HG02852 (cell line): Measurements from ENCODE around the gene ZNF814.
"Not testable (repeated sequence)": the region's sequence is repeated elsewhere in the genome, so short reads cannot be mapped to it uniquely, and the experiment has no call there.

Source experiments
- ATAC-seq: cut with Tn5 transposase; IDR thresholded peaks from one replicate; pipeline ENCODE4 v1.9.1; 2021; ENCODE audit warnings: mild to moderate bottlenecking, moderate library complexity; ENCODE audit not compliant: unreplicated experiment

Gene ZNF814

GRCh38 chr19:57819475-57820148 lies 69.2 kb downstream of the ZNF814 start:
- ATAC-seq: peak; percentile 90

DNA sequence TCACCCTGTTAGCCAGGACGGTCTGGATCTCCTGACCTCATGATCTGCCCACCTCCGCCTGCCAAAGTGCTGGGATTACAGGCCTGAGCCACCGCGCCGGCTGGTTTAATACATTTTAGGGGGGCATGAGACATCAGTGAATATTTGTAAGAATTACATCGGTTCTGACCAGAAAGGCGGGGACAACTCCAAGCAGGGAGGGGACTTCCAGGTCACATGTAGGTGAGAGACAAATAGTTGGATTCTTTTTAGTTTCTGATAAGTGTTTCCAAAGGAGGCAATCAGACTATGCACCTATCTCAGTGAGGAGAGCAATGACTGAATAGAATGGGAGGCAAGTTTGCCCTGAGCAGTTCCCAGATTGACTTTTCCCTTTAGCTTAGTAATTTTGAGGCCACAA lies 70.5 kb downstream of the ZNF814 start:
- ATAC-seq: no peak

DNA sequence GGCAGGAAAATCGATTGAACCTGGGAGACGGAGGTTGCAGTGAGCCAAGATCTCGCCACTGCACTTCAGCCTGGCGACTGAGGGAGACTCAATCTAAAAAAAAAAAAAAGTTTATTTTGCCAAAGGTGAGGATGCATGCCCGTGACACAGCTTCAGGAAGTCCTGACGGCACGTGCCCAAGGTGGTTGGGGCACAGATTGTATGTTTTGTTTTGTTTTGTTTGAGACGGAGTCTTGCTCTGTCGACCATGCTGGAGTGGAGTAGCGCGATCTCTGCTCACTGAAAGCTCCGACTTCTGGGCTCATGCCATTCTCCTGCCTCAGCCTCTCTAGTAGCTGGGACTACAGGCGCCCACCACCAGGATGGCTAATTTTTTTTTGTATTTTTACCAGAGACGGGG lies 70.9 kb downstream of the ZNF814 start:
- ATAC-seq: no peak

DNA sequence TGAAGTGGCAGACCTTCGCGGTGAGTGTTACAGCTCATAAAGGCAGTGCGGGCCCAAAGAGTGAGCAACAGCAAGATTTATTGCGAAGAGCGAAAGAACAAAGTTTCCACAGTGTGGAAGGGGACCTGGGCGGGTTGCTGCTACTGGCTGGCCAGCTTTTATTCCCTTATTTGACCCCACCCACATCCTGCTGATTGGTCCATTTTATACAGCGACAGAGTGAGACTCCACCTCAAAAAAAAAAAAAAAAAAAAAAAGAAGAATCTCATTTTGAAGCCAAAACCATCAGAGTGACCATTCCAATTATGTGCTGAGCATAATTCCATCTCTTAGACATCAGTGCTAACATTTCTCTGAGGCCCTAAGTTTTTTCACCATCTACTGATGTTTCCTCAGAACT lies 72.2 kb downstream of the ZNF814 start:
- no peak for ATAC-seq

GRCh38 chr19:57815247-57816075 lies 73.4 kb downstream of the ZNF814 start:
- ATAC-seq: no peak

DNA sequence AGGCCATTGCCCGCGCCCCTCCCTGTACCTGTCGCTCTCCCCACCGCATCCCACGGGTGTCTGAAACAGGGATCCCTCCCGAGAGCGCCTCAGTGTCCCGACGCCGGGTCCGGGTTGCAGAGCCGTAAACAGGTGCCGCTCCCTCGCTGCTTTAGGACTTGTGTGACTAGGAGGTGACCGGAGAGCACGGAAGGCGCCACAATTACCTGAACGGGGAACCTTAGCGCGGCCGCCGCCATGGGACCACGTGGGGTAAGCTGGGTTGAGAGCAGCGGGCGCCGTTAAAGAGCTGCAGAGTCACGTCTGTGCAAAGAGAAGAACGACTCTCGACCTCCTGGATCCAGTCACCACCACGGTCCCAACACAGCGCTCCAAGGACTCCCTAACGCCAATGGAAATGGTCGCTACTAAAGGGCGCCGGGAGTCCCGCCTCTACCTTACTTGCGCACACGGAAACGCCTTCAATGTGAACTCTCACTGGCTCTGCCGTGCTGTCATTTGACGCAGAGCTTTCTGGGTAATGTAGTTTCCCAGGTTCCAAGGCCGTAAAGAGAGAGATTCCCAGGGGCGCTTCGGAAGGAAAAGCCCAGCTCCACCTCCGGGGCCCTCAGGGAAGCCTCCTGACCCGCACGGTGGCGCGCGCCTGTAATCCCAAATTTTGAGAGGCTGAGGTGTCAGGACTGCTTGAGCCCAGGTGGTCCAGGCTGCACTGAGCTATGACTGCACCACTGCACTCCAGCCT lies 74.2 kb downstream of the ZNF814 start, which contains the start of gene ZNF552:
Gene ZNF552 (minus strand): TSS at position 409 of the 742 bp plus-strand sequence. CDS start 170 bp downstream, at position 239.
- ATAC-seq: peak; percentile 67

GRCh38 chr19:57813919-57814504 lies 74.8 kb downstream of the ZNF814 start:
- ATAC-seq: no peak

- ATAC-seq: not testable (repeated sequence)
These were observed 75.6 kb downstream of the ZNF814 start for GRCh38 chr19:57812975-57813820.

- no peak for ATAC-seq
These were observed 76.6 kb downstream of the ZNF814 start for GRCh38 chr19:57812226-57812625.

DNA sequence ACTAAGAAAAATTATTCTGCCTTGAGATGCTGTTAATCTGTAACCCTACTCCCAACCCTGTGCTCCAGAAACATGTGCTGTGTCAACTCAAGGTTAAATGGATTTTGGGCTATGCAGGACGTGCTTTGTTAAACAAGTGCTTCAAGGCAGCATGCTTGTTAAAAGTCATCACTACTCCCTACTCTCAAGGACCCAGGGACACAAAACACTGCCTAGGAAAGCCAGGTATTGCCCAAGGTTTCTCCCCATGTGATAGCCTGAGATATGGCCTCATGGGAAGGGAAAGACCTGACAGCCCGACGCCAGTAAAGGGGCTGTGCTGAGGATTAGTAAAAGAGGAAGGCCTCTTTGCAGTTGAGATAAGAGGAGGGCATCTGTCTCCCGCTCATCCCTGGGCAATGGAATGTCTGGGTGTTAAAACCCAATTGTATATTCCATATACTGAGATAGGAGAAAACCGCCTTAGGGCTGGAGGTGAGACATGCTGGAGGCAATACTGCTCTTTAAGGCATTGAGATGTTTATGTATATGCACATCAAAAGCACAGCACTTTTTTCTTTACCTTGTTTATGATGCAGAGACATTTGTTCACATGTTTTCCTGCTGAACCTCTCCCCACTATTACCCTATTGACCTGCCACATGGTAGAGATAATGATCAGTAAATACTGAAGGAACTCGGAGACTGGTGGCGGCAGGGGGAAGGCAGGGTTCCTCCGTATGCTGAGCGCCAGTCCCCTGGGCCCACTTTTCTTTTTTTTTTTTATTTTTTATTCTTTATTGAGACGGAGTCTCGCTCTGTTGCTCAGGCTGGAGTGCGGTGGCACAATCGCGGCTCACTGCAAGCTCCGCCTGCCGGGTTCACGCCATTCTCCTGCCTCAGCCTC lies 78.2 kb downstream of the ZNF814 start:
- ATAC-seq: not testable (repeated sequence)

DNA sequence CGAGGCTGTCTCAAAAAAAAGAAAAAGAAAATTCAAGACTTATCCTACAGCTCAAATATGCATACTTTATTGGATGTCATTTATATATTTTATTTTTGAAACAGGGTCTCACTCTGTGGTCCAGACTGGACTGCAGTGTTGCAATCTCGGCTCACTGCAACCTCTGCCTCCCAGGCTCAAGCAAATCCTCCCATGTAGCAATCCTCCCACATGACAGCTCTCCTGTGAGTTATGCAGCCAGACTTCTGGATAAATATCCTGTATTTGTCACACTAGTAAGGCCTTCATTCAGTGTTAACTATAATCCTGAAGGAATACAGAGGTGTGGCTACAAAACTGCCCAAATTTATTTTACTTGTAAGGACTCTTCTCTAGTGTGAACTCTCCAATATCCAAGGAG lies 81.3 kb downstream of the ZNF814 start:
- no peak for ATAC-seq

DNA sequence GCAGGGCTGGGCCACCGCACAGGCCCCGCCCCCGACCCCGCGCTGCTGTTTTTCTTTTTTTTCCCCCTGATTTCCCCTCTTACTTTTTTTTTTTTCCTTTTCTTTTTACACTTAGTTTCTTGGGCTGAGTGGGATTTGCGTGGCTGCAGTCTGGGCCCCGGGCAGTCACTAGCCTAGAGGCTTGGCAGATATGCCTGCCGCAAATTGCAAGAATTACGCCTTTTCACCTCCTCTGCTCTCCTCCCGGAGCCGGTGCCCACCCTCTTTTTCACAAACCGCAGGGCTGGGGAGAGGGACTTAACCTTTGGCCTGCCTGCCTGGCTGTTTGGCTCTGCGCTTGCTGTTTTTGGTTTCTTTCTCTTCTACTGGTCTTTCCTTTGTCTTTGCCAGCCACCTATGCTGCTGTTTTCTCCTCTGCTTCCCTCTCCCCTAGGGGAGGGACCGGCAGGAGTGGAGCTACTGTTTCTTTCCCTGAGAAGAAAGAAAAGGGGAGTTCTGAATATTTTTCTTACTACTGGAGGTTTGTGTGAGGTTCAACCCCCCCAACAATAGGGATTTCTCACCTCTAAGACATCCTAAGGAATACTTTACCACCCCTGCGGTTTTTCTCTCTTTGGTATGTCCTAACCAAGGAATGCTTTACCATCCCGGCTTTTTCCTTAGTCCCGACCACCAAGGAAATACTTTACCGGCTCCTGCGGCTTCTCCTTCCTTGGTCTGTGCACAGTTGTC lies 85.1 kb downstream of the ZNF814 start:
- ATAC-seq: no peak

GRCh38 chr19:57803265-57803593 lies 85.6 kb downstream of the ZNF814 start:
- ATAC-seq: no peak

DNA sequence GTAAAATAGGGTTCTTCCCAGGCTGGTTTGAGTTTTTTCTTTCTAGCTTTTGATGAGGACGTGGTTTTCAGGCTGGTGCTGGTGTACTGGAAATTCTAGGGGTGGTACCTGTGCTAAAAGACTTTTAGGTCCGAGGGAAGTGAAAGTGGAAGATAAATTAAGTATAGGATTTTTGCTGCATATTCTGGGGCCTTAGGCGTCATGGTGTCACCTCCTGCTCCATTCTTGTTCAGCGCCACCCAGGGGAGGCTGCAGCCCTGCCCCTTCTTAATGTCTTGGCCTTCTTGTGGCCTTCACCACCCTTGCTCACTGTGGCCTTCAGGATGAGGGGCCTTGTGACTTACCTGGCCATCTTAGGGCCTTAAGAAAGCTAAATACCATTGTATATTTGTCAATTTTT lies 86.6 kb downstream of the ZNF814 start:
- ATAC-seq: no peak

DNA sequence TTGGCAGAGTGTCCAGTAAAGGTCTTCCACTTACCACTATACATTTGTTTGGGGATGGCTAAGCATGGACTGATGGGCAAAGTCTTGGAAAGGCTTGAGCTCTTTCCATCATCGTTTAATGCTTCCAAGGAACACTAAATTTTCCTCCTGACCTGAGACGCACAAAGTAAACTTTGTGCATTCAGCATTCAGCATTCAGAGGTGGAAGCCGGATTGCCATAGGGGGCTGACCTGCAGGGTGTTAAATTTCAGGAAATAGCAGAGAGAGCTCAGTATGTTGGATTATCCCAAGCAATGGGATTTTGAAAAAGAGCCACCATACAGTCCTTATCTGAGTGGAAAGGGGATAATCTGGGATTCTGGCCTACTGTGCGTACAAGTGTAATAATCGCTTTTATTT lies 88.1 kb downstream of the ZNF814 start:
- no peak for ATAC-seq
